Stimulated activated naive CD8-positive, alpha-beta T cell treated with anti-CD3 and anti-CD28 coated beads, Interleukin-15, amount 100 ng/mL, for 72 hours (primary cell): Measurements from ENCODE around the gene UPB1.
A peak's percentile ranks its signal among the peaks of the same experiment; 100 is the strongest.

Source experiments
- ATAC-seq: fragments of 150-1000 bp; cut with Tn5 transposase; 2 replicates; pipeline ENCODE4 v1.10.0; 2021; ENCODE audit warnings: mild to moderate bottlenecking, moderate library complexity
- DNase-seq, 2 donors: peaks; one replicate each; pipeline ENCODE4 v3.0.0; 2021 to 2022
- H3K27ac Mint-ChIP-seq, 2 donors: one replicate each; pipeline ENCODE4 v1.8.0; 2022; ENCODE audit warnings: mild to moderate bottlenecking in 2 of 2, mixed read lengths in 2 of 2, moderate library complexity in 2 of 2
- H3K27me3 Mint-ChIP-seq: one replicate; pipeline ENCODE4 v1.8.0; 2022; ENCODE audit warnings: mixed read lengths
- H3K4me1 Mint-ChIP-seq: one replicate; pipeline ENCODE4 v1.8.0; 2022; ENCODE audit warnings: mild to moderate bottlenecking, mixed read lengths
- H3K4me3 Mint-ChIP-seq, 2 donors: one replicate each; pipeline ENCODE4 v1.8.0; 2022; ENCODE audit warnings: mild to moderate bottlenecking in 2 of 2, mixed read lengths in 2 of 2, moderate library complexity in 1 of 2
- H3K9me3 Mint-ChIP-seq, 2 donors: one replicate each; pipeline ENCODE4 v1.8.0; 2022; ENCODE audit warnings: mixed read lengths in 2 of 2

The UPB1 gene

GRCh38 chr22:24494528-24495364 is at the start of gene UPB1:
Gene UPB1 (plus strand): TSS chr22:24495332. CDS start chr22:24495404, 72 bp downstream.
- peak; percentile 40 for ATAC-seq
- Mint-ChIP-seq H3K27me3 (peaks cover 38% of the 10 kb centered on the region), H3K27ac (no peak within 1 kb of the TSS)

GRCh38 chr22:24445481-24446259 is 49.5 kb upstream of the UPB1 start:
- DNase-seq, result peak in 1 of 2 donors; percentile 38
- Mint-ChIP-seq H3K4me1 (peaks cover 67% of the 10 kb centered on the region), H3K27ac (peak overlapping the region; percentile 24 to 46), H3K27me3 (no peaks in the 10 kb centered on the region), H3K9me3 (no peaks in the 10 kb centered on the region), H3K4me3 (peak overlapping the region in 1 of 2 donors; percentile 13)
- ATAC-seq, result peak; percentile 84

More at GRCh38 chr22:24494528-24495364, at the start of gene UPB1:
- no peak for DNase-seq
- no peaks in the 10 kb centered on the region for H3K9me3 Mint-ChIP-seq
- H3K4me1 Mint-ChIP-seq, result peaks cover 18% of the 10 kb centered on the region
- no peak within 1 kb of the TSS for H3K4me3 Mint-ChIP-seq

- H3K27ac Mint-ChIP-seq, result peak overlapping the region in 1 of 2 donors; percentile 24
These were observed 48.9 kb upstream of the UPB1 start for GRCh38 chr22:24446260-24446611.

GRCh38 chr22:24450610-24451009 is 44.5 kb upstream of the UPB1 start:
- Mint-ChIP-seq H3K4me1 (peaks cover 20% of the 10 kb centered on the region), H3K4me3 (no peak overlapping the region), H3K27ac (no peak overlapping the region), H3K27me3 (no peaks in the 10 kb centered on the region), H3K9me3 (no peaks in the 10 kb centered on the region)
- ATAC-seq (no peak), DNase-seq (no peak)

More at GRCh38 chr22:24446260-24446611, 48.9 kb upstream of the UPB1 start:
- Mint-ChIP-seq H3K4me3 (no peak overlapping the region), H3K9me3 (no peaks in the 10 kb centered on the region), H3K4me1 (peaks cover 63% of the 10 kb centered on the region), H3K27me3 (no peaks in the 10 kb centered on the region)
- DNase-seq (no peak), ATAC-seq (no peak)

GRCh38 chr22:24451162-24451561 is 44.0 kb upstream of the UPB1 start:
- H3K27ac Mint-ChIP-seq, result no peak overlapping the region
- DNase-seq, result no peak
- no peaks in the 10 kb centered on the region for H3K9me3 Mint-ChIP-seq
- peaks cover 14% of the 10 kb centered on the region for H3K4me1 Mint-ChIP-seq
- ATAC-seq, result no peak
- no peak overlapping the region for H3K4me3 Mint-ChIP-seq
- no peaks in the 10 kb centered on the region for H3K27me3 Mint-ChIP-seq

- Mint-ChIP-seq H3K27me3 (no peaks in the 10 kb centered on the region), H3K27ac (no peak overlapping the region), H3K4me3 (no peak overlapping the region), H3K4me1 (peaks cover 12% of the 10 kb centered on the region), H3K9me3 (no peaks in the 10 kb centered on the region)
- no peak for ATAC-seq
- no peak for DNase-seq
These were observed 41.3 kb upstream of the UPB1 start for GRCh38 chr22:24453853-24454252.

GRCh38 chr22:24455039-24455438 is 40.1 kb upstream of the UPB1 start:
- Mint-ChIP-seq H3K4me1 (peaks cover 8% of the 10 kb centered on the region), H3K9me3 (no peaks in the 10 kb centered on the region), H3K4me3 (no peak overlapping the region), H3K27me3 (no peaks in the 10 kb centered on the region), H3K27ac (no peak overlapping the region)
- DNase-seq (no peak), ATAC-seq (no peak)

GRCh38 chr22:24455751-24456426 is 39.2 kb upstream of the UPB1 start:
- peak overlapping the region in 1 of 2 donors; percentile 77 for H3K27ac Mint-ChIP-seq
- DNase-seq, result no peak
- H3K4me1 Mint-ChIP-seq, result peaks cover 5% of the 10 kb centered on the region
- no peak overlapping the region for H3K4me3 Mint-ChIP-seq
- no peaks in the 10 kb centered on the region for H3K9me3 Mint-ChIP-seq
- no peaks in the 10 kb centered on the region for H3K27me3 Mint-ChIP-seq
- no peak for ATAC-seq

- DNase-seq (no peak), ATAC-seq (no peak)
- H3K4me1 Mint-ChIP-seq, result peaks cover 6% of the 10 kb centered on the region
- no peak overlapping the region for H3K4me3 Mint-ChIP-seq
- no peaks in the 10 kb centered on the region for H3K9me3 Mint-ChIP-seq
- H3K27ac Mint-ChIP-seq, result peak overlapping the region in 1 of 2 donors; percentile 9
- H3K27me3 Mint-ChIP-seq, result no peaks in the 10 kb centered on the region
These were observed 37.2 kb upstream of the UPB1 start for GRCh38 chr22:24457894-24458420.

- Mint-ChIP-seq H3K4me1 (peaks cover 6% of the 10 kb centered on the region), H3K27me3 (no peaks in the 10 kb centered on the region), H3K27ac (no peak overlapping the region), H3K9me3 (no peaks in the 10 kb centered on the region), H3K4me3 (no peak overlapping the region)
- no peak for DNase-seq
- no peak for ATAC-seq
These were observed 35.2 kb upstream of the UPB1 start for GRCh38 chr22:24459911-24460310.

GRCh38 chr22:24460418-24461089 is 34.6 kb upstream of the UPB1 start:
- peaks cover 10% of the 10 kb centered on the region for H3K4me1 Mint-ChIP-seq
- H3K27ac Mint-ChIP-seq, result no peak overlapping the region
- no peaks in the 10 kb centered on the region for H3K27me3 Mint-ChIP-seq
- peak; percentile 59 for ATAC-seq
- DNase-seq, result no peak
- H3K9me3 Mint-ChIP-seq, result no peaks in the 10 kb centered on the region
- H3K4me3 Mint-ChIP-seq, result no peak overlapping the region

GRCh38 chr22:24463071-24463760 is 31.9 kb upstream of the UPB1 start:
- ATAC-seq, result no peak
- Mint-ChIP-seq H3K27ac (no peak overlapping the region), H3K27me3 (no peaks in the 10 kb centered on the region), H3K9me3 (no peaks in the 10 kb centered on the region), H3K4me3 (no peak overlapping the region), H3K4me1 (peaks cover 29% of the 10 kb centered on the region)
- no peak for DNase-seq

- Mint-ChIP-seq H3K4me1 (peaks cover 27% of the 10 kb centered on the region), H3K9me3 (no peaks in the 10 kb centered on the region), H3K4me3 (no peak overlapping the region), H3K27ac (no peak overlapping the region), H3K27me3 (no peaks in the 10 kb centered on the region)
- DNase-seq, result no peak
- no peak for ATAC-seq
These were observed 29.6 kb upstream of the UPB1 start for GRCh38 chr22:24465566-24465965.

GRCh38 chr22:24465975-24466374 is 29.2 kb upstream of the UPB1 start:
- Mint-ChIP-seq H3K4me3 (no peak overlapping the region), H3K4me1 (peaks cover 23% of the 10 kb centered on the region), H3K27ac (no peak overlapping the region), H3K27me3 (no peaks in the 10 kb centered on the region), H3K9me3 (no peaks in the 10 kb centered on the region)
- ATAC-seq (no peak), DNase-seq (no peak)
